ENCODE data around the gene BDKRB2.

Gene BDKRB2

DNA sequence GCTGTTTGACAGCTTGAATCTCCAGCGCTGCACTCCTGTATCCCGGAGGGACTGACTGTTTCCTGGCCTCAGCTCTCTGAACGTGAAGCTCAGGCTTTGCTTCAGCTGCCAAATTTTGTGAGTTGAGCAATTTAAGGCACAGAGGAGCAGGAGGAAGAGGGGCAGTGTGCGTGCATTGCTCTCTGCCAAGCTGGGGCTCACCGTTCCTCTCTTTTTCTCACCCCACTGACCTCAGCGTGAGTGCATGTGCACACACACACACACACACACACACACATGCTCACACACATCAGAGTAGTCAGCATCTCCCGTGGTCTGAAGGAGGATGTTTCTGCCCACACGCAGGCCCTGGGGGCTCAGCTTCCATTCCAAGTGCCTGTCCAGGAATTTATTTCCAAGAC, 27.8 kb upstream of the BDKRB2 start:
- no peak for DNase-seq

DNA sequence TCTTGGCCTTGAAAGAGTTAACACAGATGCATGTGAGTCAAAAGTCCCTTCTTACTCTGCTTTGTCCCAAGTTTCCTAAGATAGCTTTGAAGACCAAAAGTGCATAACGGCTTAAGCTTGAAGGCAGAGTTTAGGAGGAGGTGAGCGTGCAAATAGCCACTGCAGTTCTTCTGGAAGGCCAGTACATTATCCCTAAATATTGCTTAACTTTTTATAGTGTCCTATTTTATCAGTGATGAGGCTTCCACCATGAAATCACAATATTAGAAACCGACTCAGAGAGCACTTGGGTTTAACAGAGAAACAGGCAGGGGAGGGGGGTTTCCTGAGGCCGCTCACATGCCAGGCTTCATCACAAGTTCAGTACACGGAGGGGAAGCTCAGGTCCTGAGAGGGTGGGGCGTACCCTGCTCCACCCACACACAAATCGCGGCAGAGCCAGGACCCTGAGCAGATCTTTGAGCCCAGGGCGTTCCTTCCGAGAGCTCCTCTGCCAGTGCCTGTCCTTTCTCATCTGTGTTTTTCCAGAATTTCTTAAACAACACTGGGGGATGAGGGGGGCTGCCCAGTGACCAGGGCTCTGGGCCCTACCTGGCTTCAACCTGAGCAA, 26.8 kb upstream of the BDKRB2 start:
- DNase-seq, result no peak

DNA sequence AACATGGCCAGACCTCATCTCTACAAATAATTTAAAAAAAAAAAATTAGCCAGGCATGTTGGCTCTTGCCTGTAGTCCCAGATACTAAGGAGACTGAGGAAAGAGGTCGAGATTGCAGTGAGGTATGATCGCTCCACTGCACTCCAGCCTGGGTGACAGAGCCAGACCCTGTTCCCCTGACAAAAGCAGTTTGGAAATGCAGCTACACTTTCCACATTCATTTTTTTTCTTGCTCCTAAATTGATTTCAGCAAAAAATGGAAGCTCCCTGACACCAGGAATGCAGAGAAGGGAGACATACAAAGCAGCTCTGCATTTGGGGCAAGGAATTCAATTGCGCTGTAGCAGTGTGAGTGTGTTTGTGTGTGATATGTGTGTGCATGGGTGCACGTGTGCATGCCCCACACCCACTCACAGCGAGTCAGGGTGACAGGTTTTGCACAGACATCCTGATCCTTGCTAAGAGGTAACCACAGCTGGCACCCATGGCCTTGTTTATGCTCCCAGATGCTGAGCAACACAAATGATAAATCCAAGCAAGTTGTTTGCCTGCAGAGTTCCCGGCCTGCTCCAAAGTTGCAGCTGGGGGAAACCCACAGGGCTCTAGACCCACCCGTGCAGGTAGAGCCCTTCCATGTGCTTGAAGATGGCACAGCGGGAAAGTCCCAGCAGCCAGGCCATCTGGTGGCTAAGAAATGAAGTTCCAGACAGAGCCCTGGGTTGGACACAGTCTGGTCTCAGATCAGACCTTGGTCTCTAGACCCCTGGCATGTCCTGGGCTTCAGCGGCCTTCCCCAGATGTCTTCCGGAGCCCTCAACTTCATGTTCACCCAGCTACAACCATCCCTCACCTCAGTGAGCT, 25.9 kb upstream of the BDKRB2 start:
- no peak for DNase-seq

DNA sequence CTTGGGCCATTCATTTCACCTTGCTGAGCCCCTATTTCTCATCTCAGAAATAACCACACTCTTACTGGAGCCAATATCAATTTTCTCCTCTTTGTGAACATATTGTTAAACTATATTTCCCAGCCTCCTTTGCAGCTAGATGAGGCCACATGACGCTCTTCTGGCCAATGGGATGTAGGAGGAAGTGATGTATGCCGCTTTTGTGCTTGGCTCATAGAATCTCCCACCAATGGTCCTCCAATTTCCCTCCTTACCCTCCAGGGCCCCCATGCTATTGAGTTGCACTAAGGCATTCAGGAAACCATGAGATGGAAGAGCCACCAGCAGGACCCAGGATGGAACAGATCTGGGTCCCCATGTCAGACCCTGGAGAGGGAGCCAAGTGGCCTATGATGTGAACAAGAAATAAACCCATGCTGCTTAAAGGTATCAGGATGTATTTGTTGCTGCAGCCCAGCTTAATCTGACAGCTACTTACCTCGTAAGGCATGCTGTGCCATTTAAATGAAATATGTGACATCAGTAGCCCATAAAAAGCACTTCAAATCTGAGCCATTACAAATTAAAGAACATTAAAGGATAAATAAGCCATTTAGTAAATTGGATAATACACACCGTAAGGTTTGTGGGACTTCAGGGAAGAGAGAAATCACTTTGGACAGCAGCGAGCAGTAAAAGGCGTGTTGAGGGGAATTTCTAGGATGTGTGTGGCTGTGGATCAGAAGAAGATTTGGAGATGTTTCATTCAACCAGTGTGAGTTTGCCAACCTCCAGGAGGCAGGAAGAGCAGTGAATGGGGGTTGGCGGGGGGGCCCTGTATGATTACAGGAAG, 24.4 kb upstream of the BDKRB2 start:
- DNase-seq, result no peak

DNA sequence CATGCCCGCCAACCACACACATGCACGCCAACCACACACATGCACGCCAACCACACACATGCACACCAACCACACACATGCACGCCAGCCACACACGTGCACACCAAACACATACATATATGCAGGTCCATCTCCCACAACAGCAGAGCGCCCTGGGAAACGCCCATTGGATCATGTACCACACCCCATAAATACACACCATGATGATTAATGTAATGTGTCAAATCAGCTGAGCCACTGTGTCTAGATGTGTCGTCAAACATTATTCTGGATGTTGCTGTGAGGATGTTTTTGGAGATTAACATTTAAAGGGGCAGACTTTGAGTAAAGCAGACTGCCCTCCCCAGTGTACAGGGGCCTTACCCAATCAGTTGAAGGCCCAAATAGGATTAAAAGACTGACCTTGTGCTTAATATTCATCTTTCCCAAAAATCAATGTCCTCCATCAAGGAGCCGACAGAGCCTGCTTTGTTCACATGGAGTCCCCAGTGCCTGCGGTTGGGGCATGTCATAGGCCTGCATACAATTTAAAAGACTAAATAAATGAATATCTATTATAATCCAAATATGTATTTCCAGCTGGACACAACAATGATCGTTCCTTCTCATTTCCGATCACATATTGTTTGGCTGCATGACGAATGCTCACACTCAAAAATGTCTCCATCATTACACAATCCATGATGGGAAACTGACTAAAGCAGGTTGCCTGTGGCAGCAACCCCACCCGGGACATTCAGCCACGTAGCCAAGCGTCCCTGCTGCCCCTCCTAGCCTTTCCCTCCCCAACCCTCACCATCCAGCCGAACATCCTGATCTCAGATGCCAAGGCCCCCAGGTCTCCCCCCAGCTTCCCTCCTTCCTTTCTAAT, 23.2 kb upstream of the BDKRB2 start:
- DNase-seq, result no peak

DNA sequence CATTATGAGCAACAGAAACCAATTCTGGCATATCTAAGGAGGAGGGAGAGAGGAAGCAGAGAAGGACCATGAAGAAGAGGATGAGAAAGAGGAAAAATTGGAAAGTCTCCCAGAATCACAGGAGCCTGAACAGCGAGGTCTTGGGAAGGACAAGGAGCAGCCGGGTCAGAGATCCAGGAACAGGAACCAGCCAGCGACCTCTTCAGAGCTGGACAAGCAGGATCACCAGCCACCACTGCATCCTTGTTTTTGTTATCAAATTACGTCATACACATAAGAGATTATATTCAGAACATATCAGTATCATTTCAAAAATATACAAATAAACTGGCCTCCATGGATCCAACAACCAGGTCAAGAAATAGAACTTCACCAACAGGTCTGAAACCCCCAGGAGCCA, 22.1 kb upstream of the BDKRB2 start:
- no peak for DNase-seq

DNA sequence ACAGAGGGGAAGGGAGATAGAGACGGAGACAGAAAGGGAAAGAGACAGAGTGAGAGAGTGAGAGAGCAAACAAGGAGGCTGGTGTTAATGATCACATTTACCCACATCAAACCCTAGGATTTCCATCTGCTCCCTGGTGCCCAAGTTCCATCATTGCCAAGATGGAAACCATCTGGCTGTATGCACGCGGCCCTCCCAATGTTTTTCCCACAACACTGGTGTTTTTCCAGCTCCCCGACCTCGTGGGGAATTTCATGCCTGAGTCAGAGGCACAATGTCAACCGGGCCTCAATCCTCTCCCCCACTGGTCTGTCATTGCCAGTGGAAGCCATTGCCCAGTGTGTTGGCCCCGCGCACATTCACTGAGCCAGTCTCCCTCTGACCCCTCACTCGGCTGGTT, 19.9 kb upstream of the BDKRB2 start:
- no peak for DNase-seq

DNA sequence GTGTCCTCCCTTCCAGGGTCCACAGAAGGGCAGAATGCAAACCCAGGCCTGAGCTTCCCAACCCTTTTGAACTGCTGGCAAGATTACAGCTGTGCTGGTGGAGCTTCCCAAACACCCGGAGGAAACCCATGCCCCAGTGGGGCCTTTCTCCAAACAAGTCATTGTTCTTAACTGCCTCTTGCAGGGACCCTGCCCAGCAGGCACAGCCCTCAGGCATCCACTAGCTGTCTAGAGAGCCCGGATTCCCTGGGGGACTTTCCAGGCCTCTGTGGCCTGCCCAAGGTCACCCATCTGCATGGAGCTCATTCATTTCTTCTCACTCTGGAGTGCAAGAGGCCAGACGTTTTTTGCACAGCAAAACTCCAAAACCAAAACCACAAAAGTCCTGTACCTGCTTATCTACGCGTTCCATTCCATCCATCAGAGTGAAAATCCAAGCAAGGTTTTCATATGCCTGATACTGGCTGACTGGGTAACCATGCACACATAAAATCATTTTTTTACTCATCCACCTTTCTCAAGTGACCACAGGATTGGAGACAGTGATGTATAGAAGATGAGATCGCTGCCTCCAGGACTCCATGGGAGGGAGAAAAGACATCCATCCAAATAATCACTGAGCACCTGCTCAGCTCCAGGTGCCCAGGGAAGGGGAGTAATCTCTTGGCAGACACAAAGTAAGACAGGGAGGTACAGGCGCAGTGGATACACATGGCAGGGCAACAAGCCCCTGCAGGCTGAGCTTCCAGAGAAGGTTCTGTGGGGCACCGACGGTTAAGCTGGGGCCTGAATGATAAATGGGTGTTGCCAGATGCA, 17.2 kb upstream of the BDKRB2 start:
- DNase-seq, result no peak

DNA sequence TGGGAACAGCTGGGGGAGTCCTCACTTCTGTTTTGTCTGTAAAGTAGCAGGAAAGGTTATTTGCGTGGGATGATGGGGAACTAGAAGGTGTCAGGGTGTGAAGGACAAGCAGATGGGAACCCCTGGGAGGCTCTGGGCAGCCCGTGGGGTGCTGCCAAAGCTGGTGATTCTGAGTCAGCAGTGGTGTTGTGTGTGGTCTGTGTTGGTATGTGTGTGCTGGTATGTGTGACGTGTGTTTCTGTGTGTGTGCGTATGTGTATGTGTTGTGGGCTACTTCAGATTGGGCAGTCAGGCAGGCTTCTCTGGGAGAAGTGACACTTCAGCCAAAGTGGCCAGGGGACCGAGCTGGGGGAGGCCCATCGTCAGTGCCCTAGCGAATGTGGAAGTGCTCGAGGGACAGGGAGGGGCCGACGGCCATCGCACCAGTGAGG, 15.3 kb upstream of the BDKRB2 start:
- DNase-seq, result no peak

DNA sequence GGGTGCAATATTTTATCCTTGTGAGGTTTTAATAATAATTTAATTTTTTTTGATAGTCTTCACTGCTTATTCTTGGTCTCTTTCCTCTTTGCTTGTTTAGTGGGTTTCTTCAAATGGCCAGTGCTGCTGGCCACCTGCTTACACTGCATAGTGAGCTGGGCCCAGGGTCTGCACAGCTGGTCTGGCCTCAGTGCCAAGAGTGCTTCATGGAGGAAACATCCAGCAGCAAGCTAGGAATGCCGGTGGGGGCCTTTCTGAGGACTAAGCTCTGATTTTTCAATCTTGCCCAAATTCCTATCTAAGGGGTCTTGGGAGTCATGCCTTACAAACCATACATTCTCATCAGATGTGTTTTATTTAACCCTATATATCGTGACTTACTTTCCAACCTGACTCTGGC, 13.3 kb upstream of the BDKRB2 start:
- DNase-seq, result no peak

DNA sequence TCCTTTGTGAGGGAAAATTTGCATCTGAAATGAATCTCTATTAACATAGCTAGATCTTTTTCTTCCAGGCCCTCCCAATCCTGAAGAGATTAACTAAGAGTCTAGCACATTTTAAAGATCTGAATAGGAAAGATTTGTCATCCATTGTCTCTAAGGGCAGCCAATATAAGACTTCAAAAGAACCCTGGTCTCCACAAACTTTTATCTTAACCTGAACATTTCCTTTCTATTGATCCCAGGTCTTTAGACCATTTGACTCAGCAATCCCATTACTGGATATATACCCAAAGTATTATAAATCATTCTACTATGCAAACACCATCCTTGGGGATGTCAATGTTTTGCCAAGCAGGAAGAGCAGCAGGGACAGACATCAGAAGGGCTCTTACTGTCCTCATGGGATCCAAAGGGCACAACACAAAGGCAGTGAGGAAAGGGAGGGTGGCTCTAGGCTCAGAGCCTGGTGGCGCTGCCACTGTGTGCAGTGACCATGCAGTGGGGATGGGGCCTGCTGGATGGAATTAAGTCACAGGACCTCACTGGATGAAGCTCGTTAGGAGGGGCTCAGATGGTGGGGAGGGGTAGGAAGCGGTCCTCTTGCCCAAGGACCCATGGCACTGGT, 12.7 kb upstream of the BDKRB2 start:
- DNase-seq, result no peak

DNA sequence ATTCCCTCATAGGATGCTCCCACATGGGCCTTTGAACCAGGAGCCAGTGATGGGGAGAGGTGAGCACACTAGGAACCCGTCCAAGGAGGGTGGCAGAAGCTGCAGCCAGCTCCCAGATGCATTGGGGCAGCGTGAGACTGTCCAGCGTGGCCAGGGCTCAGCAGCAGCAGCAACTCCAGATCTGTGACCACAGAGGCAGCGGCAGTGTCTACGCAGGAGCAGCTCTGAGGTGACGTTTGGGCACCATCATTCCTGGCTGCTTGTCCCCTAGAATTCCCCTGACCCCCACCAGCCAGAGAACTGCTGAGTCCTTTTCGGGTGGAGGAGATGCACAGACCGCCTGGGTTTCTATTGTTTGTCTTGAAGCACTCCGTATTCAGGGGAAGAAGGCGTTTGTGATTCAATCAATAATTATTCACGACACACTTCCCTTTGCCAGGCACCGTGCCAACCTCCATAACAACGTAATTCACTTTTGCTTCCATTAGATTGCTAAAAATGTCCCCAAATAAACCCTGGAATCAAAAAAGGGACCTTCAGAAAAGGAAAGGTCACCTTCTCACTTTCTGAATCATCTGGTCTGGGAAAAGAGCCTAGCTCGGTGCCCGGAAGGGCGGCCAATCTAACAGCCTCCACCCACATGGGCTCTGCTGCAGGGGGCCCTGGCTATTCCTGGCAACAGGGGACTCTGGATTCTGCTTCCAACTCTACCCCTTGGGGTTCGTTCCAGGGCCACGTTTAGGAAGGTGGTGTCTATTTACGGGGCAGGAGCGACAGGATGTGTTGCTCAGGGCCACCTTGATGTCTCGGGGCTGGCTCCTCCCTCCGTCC, 11.4 kb upstream of the BDKRB2 start:
- DNase-seq, result no peak

DNA sequence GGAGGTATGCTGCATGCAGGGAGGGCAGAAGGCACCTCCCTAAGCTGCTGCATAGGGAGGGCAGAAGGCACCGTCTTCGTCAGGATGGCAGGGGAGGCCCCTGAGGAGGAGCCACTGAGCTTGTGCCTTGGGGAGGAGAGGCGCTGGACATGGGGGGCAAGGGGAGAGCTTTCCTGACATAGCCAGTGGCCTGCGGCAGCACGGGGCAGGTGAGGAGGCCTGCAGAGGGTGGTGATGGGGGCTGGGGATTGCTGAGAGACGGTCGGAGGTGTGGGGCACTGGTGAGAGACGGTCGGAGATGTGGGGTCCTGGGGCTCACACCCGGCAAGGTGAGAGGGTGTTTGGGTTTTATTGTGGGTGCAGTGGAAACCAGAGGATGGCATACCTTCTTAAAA, 10.4 kb upstream of the BDKRB2 start:
- no peak for DNase-seq

DNA sequence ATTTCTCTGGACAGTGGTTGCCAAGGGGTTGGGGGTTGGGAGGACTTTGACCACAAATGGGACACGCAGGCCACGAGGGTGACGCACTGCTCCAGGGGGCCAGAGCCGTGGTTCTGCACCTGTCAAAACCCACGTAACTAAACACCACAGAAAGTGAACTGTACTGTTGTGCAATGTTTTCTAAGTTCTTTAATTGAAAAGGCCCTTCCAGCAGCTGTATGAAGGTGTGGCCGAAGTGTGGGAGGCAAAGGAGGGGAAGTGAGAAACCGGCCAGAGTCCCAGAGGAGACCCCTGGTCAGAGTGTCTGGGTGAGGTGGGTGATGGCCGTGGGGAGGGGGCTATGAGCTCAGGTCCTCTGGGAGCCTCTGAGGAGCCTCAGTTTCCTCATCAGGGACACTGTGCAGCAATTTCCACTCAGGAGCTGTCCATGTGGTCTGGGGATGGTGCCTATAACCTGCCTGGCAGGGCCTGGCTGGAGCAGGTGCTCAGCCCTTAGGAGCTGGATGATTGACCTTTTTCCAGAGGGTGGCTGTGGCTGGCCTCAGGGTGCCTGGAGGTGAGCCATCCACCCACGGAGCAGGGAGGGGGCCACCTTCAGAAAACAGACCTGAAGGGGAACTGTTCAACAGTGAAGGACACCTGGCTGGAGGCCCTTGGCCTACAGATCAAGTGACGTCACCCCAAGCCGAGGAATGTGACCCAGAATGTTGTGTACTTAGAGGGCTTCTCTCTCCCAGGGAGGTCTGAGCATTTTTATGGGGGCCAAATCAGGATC, 9.8 kb upstream of the BDKRB2 start:
- DNase-seq, result no peak

DNA sequence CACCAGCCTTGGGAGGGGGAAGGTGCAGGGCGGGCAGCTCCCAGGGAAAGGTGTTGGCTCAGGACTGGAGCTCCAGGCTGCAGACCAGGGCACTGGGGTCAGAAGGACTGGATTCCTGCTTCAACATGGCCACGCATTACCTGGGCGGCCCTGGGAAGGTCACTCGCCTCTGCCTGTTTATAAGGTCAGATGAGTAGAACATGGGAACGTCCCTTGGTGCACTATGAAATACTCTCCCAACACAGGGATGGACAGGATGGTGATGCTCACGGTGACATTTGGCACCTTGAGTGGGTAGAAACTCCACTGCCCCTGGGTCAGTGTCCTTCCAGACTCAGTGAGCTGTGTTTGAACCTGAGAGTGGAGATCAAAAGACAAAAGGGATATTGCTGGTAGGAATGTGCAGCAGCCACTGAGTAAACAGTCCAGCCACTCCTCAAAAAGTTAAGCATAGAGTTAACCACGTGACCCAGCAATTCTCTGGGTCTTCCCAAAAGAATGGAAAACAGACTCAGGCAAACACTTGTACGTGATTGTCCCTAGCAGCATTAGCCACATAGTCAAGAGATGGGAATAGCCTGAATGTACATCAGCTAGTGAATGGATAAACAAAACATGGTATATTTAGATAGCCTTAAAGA, 9.1 kb upstream of the BDKRB2 start:
- DNase-seq, result no peak

DNA sequence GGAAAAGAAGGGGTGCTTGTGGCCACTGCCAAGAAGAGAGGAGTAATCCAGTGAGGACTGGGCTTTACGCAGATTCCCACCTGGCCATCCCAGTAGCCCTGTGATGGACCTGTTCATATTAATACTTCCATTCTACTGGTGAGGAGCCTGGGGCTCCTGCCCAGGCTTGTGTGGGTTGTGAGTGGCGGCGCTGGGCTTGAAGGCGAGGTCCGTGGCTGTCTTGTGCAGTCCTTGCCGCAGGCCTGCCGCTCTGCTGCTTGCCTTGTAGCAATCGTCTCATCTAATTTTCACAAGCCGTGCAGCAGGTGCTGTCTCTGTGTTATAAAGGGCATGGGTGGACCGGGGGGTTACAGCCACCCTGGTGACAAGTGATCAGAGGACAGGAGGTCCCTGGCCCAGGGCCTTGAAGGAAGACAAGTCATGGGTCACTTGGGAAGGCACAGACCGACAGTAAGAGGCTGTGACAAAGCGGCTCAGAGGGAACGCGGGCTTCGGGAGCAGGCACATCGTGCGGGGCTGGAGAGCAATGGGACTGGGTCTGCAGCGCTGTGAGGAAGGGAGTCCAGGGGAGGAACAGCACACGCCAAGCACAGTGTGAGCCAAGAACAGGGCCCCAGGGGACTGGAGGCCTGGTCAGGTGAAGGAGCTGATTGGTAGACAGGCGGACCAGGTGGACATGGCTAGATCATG, 7.3 kb upstream of the BDKRB2 start:
- no peak for DNase-seq

DNA sequence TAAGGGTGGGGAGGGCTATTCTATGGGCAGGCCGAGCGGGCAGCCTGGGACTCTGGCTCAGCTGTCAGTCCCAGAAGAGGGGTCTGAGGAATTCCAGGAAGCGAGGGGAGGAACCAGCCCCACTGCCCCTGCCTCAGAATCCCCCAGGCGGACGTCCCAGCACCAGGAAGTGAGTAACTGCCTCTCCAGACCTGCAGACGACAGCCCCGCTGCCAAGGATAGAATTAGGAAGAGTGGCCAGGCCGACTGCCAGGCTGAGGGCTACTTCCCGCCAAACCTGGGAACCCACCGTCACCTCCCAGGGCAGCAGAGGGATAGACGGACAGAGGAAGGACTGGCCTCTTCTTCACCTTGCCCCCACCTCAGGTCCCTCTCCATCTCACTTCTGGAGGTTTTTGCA, 6.7 kb upstream of the BDKRB2 start:
- no peak for DNase-seq

DNA sequence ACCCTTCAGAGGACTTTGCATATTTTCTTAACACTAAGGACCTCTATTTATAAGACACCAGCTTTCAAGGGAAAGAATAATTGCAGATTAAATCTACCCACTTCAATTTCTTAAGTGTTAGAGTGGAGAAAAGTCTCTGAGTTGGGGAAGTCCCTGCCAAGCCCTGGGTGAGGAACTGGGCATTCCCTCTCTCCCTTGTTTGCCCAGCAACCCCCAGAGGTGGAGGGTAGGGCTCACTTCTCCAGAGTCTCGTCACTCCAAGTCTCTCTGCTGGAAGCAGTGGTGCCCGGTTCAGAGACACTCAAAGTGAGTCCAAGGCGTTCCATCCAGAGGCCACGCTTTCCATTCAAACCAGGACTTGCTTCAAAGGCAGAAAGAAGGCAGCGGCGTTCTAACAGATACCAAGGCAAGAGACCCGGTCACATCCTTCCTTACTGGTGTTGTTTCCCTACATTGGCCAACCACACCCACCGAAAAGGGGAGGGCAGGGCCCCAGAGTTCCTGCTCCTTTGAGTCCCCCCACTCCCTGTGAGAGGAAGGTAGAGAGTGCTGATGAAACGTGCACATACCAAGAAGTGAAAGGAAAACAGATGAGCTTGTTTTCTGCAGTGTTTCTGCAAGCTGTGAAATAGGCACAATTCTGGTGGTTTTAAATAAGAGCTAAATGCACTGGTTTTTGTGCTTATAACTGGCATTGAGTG, 6.1 kb upstream of the BDKRB2 start:
- DNase-seq, result no peak

Measured in CD4-positive, alpha-beta T cell treated with Interferon gamma for 1 hour (primary cell).